KOPT-K1 (cell line): ENCODE results near the gene BCL2L15.

ENCODE experiments used
- H3K27ac ChIP-seq: fragments of 200-600 bp; sonication (generic); 2 replicates; pipeline ENCODE4 v1.5.1; 2016; ENCODE audit warnings: antibody characterized with exemption, mild to moderate bottlenecking, low read depth, low read length; ENCODE audit not compliant: poor library complexity, severe bottlenecking
- H3K36me3 ChIP-seq: fragments of 200-600 bp; sonication (generic); 2 replicates; pipeline ENCODE4 v1.5.1; 2017; ENCODE audit warnings: antibody characterized with exemption, mild to moderate bottlenecking, low read length, moderate library complexity; ENCODE audit not compliant: insufficient read depth
- H3K9me3 ChIP-seq: fragments of 200-600 bp; sonication (generic); 2 replicates; pipeline ENCODE4 v1.5.1; 2017; ENCODE audit warnings: antibody characterized with exemption, low read length, mild to moderate bottlenecking; ENCODE audit not compliant: insufficient read depth, poor library complexity, severe bottlenecking

Gene BCL2L15

DNA sequence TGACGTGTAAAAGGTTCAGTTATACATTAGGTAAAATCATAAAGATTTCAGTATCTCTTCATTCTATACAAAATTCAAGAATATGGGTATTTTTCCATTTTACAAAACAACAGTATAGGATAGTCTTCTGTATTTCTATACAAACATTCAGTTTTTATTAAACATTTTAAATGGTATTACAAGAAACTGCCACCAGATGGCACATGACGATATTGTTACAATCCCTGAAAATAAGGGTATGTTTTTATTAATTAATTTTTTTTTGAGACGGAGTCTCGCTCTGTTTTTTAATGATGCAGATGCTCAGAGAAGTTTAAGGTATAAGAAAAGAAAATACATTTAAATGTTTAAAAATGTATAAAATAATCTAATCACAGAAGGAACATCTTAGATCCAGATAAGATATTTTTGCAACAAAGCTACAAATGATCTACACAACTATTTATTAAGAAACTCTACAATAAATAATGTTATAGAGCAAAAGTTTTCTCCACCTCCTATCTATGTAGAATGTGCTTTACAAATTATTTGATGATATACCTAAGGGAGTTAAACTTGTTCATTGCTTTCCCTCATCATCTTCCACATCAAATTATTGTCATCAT, 51.6 kb downstream of the BCL2L15 start:
- peaks cover 61% of the 10 kb centered on the region for H3K36me3 ChIP-seq
- H3K27ac ChIP-seq = no peak overlapping the region
- no peaks in the 10 kb centered on the region for H3K9me3 ChIP-seq

DNA sequence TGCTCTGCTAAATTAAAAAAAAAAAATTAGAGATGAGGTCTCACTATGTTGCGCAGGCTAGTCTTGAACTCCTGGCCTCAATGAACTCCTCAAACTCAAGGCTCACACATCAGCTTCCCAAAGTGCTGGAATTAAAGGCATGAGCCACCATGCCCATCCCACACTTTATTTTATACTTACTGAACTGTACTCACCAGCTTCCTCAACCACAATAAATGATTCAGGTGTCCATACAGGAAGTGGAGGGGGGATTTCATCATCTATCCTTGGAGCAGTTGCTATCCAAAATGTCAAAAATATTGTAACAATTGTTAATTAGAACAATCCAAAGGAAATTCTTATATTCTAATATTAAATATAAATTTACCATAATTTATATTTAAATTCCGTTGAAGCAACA, 52.7 kb downstream of the BCL2L15 start:
- Histone ChIP-seq H3K27ac (no peak overlapping the region), H3K36me3 (peaks cover 54% of the 10 kb centered on the region), H3K9me3 (no peaks in the 10 kb centered on the region)
